ENCODE measurements around the gene SEZ6L.
"Not testable (repeated sequence)": the region's sequence is repeated elsewhere in the genome, so short reads cannot be mapped to it uniquely, and the experiment has no call there.

SEZ6L gene

GRCh38 chr22:26377170-26377830 is 208.0 kb downstream of the SEZ6L start:
- DNase-seq (ENCODE audit: low read depth in 2 of 3, low spot score in 2 of 3) = no peak

- DNase-seq (ENCODE audit: low read depth in 2 of 3, low spot score in 2 of 3) = no peak
Measured at GRCh38 chr22:26380072-26380830, 211.0 kb downstream of the SEZ6L start.

- DNase-seq (ENCODE audit: low read depth in 2 of 3, low spot score in 2 of 3) = no peak
Measured at GRCh38 chr22:26382782-26383181, 213.5 kb downstream of the SEZ6L start.

DNA sequence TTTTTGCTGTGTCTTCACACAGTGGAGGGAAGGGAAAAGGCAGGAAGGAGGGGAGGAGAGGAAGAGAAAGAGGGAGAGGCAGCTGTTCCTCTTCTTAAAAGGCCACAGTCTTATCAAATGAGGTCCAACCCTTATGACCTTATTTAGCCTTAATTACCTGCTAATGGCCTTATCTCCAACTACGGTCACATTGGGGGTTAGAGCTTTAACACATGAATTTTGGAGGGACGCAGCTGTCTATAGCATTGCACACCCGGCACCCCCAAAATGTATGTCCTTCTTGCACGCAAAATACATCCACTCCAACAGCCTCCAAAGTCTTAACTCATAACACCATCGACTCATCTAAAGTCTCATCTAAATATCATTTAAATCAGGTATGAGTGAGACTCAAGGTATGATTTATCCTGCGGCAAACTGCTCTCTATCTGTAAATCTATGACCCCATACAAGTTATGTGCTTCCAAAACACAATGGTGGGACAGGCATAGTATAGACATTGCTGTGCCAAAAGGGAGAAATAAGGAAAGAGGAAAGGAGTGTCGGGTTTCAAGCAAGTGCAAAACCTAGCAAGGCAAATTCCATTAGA is 214.8 kb downstream of the SEZ6L start:
- no peak for DNase-seq (ENCODE audit: low read depth in 2 of 3, low spot score in 2 of 3)

DNA sequence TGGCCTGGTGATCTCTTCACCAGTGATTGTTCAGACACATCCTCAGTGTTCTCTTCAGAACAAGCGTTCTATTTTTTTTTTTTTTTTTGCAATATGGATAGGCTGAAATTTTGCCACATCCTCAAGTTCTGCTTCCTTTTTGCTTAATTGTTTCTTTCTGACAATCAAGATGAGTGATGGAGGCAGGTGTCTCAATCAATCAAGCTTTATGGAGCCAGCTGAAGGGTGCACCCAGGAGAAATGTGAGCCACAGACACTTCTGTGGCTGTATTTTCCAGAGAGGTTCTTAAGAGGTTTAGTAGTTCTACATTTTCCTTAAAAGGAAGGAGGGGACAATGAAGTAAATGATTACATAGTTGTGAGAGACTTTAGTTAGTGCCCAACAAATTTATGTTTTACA is 215.9 kb downstream of the SEZ6L start:
- DNase-seq (ENCODE audit: low read depth in 2 of 3, low spot score in 2 of 3) = no peak

DNA sequence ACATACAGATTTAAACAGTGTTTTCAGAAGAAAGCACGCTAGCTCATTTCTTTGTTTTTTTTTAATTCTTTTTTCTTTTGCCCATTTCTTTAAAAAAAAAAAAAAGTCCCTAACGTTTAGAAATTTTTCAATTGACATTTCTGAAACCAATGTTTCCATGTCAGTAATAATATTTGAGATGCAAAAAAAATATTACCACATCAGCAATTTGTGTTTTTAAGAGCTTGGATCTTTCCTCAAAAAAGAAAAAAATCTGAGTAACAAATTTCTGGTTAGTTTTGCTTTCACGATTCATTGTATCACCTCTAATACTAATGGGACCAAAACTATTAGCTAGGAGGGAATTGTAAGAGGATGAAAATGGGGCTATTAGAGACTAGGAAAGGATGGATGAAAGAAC is 219.9 kb downstream of the SEZ6L start:
- DNase-seq (ENCODE audit: low read depth in 2 of 3, low spot score in 2 of 3) = no peak

DNA sequence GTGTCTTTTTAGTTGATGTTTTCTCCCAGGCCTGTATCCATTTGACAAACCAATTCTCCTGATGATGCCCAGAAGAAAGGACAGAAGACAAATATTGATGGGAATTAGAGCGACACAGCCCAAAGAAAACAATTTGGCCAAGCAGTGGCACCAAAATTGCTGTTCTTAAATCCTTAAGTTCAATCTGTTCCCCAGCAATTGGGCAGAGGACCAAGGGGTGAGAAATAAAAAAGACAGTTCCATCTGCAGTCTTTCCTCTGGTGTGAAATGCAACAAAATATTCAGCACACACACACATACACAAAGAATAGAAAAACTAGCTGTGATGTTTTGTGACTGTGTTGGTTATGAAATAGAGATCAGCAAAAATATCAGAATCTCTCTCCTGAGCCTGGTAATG is 221.8 kb downstream of the SEZ6L start:
- DNase-seq (ENCODE audit: low read depth in 2 of 3, low spot score in 2 of 3) = no peak

DNA sequence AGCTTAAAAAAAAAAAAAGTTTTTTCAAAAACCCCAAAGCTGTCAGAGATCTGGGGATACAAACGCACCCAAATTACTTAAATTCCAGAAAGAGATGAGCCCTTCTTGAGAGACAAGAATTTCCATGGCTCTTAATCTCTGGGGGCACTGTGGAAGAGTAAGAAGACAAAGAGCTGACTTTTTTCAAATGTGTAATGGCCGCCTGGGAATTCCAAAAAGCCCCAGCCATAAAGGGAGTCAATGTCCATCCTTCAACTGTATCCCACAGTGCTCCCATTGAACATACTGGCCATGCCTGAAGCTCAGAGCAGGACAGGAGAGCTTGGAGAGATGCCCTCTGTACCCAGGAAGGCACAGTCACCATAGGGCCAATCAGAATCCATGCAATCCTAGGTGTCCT is 222.4 kb downstream of the SEZ6L start:
- DNase-seq (ENCODE audit: low read depth in 2 of 3, low spot score in 2 of 3) = no peak

- DNase-seq (ENCODE audit: low read depth in 2 of 3, low spot score in 2 of 3) = no peak
Measured at GRCh38 chr22:26393929-26394328, 224.7 kb downstream of the SEZ6L start.

GRCh38 chr22:26394777-26395176 is 225.5 kb downstream of the SEZ6L start:
- DNase-seq (ENCODE audit: low read depth in 2 of 3, low spot score in 2 of 3) = no peak

DNA sequence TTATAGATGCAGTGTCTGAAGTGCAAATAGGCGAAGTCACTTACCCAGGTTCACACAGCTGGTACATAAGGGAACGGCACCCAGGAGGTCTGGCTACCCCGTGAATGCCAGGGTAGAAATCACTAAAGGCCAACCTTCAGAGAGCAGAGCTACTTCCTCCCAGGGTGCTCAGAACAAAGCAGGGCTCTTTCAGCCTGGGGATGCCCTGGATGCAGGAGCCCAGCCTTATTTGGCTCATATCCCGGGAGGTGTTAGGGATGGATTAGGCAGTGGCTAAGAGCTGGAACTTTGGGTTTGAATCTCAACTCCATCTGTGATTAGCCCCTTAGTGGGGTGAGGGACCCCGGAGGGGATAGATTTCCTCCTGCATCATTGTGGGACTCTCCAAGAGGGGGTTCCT is 226.7 kb downstream of the SEZ6L start:
- no peak for DNase-seq (ENCODE audit: low read depth in 2 of 3, low spot score in 2 of 3)

GRCh38 chr22:26398741-26399153 is 229.5 kb downstream of the SEZ6L start:
- DNase-seq (ENCODE audit: low read depth in 2 of 3, low spot score in 2 of 3) = peak in 1 of 3 experiments; percentile 20

GRCh38 chr22:26399289-26399688 is 230.0 kb downstream of the SEZ6L start:
- DNase-seq (ENCODE audit: low read depth in 2 of 3, low spot score in 2 of 3) = no peak

DNA sequence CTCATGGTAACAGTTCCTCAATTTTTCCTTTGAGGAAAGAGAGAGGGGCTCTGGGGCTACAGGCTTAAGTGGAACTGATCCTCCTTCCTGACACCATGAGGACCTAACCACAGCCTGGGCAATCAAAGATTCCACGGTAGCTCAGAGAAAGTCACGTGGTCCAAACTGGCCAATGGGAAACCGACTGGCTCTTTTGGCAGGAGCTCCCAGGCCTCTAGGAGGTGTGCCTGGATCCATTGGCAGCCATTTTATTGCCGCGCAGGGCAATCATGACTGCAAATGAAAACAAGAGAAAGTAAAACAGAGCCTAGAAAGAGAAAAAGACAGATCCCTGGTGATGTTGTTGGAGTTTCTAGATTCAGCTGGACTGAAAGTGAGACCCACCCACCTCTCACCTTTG is 232.5 kb downstream of the SEZ6L start:
- no peak for DNase-seq (ENCODE audit: low read depth in 2 of 3, low spot score in 2 of 3)

- no peak for DNase-seq (ENCODE audit: low read depth in 2 of 3, low spot score in 2 of 3)
Measured at GRCh38 chr22:26404851-26405421, 235.7 kb downstream of the SEZ6L start.

DNA sequence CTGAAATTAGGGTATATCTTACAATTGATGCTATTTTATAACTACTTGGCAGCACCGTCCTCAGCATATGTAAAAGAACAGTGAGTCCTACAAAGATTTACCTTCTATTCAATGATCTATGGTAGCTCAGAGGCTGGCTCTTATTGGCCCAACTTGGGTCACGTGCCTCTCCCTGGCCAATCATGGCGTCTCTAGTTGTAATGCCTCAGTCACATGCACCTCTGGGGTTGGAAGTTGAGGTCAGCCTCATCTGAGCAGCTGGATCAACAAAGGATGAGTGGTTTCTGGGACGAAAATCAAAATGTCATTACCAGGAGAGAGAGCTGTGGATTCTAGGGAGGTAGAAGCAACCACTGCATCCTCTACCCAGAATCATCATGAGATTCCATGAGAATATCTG is 236.9 kb downstream of the SEZ6L start:
- DNase-seq (ENCODE audit: low read depth in 2 of 3, low spot score in 2 of 3) = no peak

DNA sequence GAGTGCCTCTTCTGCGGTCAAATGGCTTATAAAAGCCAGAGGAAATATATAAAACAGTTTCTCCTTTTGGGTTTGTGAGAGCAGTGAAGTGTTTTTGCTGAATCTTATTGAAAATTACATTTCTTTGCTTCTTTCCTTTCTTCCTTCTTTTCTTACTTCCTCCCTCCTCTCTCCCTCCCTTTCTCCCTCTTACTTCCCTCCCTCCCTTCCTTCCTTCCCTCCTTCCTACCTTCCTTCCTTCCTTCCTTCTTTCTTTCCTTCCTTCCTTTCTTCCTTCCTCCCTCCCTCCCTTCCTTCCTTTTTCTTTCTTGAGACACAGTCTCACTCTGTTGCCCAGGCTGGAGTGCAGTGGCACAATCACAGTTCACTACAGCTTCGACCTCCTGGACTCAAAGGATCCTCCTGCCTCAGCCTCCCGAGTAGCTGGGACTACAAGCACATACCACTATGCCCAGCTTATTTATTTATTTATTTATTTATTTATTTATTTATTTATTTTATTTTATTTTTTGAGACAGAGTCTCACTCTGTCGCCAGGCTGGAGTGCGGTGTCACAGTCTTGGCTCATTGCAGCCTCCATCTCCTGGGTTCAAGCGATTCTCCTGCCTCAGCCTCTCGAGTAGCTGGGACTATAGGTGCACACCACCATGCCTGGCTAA is 239.4 kb downstream of the SEZ6L start:
- DNase-seq (ENCODE audit: low read depth in 2 of 3, low spot score in 2 of 3) = not testable (repeated sequence)

GRCh38 chr22:26409719-26410335 is 240.6 kb downstream of the SEZ6L start:
- DNase-seq (ENCODE audit: low read depth in 2 of 3, low spot score in 2 of 3) = no peak

DNA sequence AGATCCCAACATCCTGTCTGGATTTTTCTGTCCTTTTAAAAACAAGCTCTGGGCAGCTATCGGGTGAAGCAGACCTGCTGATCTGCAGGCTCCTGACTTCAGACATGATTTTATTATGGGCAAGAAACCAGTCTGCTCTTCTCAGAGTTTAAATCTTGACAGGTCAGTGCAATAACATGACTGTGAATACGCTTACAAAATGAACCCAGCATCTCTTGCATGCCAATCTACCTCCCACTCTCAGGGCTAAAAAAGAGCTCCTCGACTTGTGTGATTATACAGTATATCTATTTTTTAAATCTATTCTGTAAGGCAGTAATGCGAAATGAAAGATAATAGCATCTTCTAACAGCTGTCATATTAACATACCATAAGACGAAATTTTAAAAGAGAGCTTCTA is 241.1 kb downstream of the SEZ6L start:
- DNase-seq (ENCODE audit: low read depth in 2 of 3, low spot score in 2 of 3) = no peak

- no peak for DNase-seq (ENCODE audit: low read depth in 2 of 3, low spot score in 2 of 3)
Measured at GRCh38 chr22:26414347-26414746, 245.1 kb downstream of the SEZ6L start.

GRCh38 chr22:26416256-26416655 is 247.0 kb downstream of the SEZ6L start:
- DNase-seq (ENCODE audit: low read depth in 2 of 3, low spot score in 2 of 3) = no peak

Measured in activated CD8-positive, alpha-beta memory T cell treated with anti-CD3 and anti-CD28 coated beads for 48 hours (primary cell).